PC-3 (cell line): ENCODE results near the gene CMTM3. TPM values are rescaled to one million over a fixed set of nuclear protein-coding genes. Genes with fewer than 3 reads are reported as not detected.
A peak's percentile ranks its signal among the peaks of the same experiment; 100 is the strongest.

Source experiments
- ATAC-seq: fragments of 200-7000 bp; cut with Tn5 transposase; 2 replicates; pipeline ENCODE4 v1.9.1; 2020; ENCODE audit warnings: mild to moderate bottlenecking, moderate library complexity
- BruUV-seq: library from RNA; stranded (reverse); fragments of 400-500 nt; replicated peaks from 2 replicates; lab custom pipeline; 2021; lab: Mats Ljungman, UMichigan
- CTCF ChIA-PET: fragments of 300-600 bp; sonication (Branson Sonifier 250); formaldehyde crosslinking; loops from one replicate; lab custom pipeline; 2022; ENCODE audit warnings: antibody characterized with exemption; lab: Charles Lee
- POLR2A ChIA-PET: fragments of 300-600 bp; sonication (Branson Sonifier 250); formaldehyde crosslinking; loops from one replicate; lab custom pipeline; 2022; ENCODE audit warnings: antibody characterized with exemption; ENCODE audit not compliant: unreplicated experiment; lab: Charles Lee
- DNase-seq: peaks from one replicate; pipeline ENCODE4 v3.0.0-alpha.2; 2015
- H2AFZ ChIP-seq: fragments of 300-600 bp; sonication (generic); 2 replicates; pipeline ENCODE4 v1.6.0; 2016; ENCODE audit warnings: antibody characterized with exemption, low read length
- H3F3A ChIP-seq: fragments of 300-600 bp; sonication (generic); one replicate; pipeline ENCODE4 v1.6.0; 2017; ENCODE audit warnings: antibody characterized with exemption, low read length, control low read depth, mild to moderate bottlenecking; ENCODE audit not compliant: unreplicated experiment
- H3K27ac ChIP-seq: fragments of 300-600 bp; sonication (generic); 2 replicates; pipeline ENCODE4 v1.5.1; 2016; ENCODE audit warnings: mild to moderate bottlenecking, low read length
- H3K27me3 ChIP-seq: fragments of 300-600 bp; sonication (generic); 2 replicates; pipeline ENCODE4 v1.6.1; 2016; ENCODE audit warnings: low read length, mixed read lengths
- H3K36me3 ChIP-seq: fragments of 300-600 bp; sonication (generic); 2 replicates; pipeline ENCODE4 v1.6.1; 2016; ENCODE audit warnings: low read depth, mixed run types, low read length, mixed read lengths
- H3K4me1 ChIP-seq: fragments of 300-600 bp; sonication (generic); 2 replicates; pipeline ENCODE4 v1.5.1; 2016; ENCODE audit warnings: low read length; ENCODE audit not compliant: insufficient read depth
- H3K4me2 ChIP-seq: fragments of 300-600 bp; sonication (generic); 2 replicates; pipeline ENCODE4 v1.6.0; 2016; ENCODE audit warnings: low read length
- H3K4me3 ChIP-seq: fragments of 300-600 bp; sonication (generic); 2 replicates; pipeline ENCODE4 v1.5.1; 2016; ENCODE audit warnings: mild to moderate bottlenecking, low read length, mixed read lengths
- H3K79me2 ChIP-seq: fragments of 300-600 bp; sonication (generic); 2 replicates; pipeline ENCODE4 v1.6.1; 2017; ENCODE audit warnings: low read length, mixed read lengths
- H3K9ac ChIP-seq: fragments of 300-600 bp; sonication (generic); 2 replicates; pipeline ENCODE4 v1.6.0; 2016; ENCODE audit warnings: mild to moderate bottlenecking, low read length
- H3K9me2 ChIP-seq: fragments of 300-600 bp; sonication (generic); replicated peaks from 2 replicates; pipeline ENCODE4 v1.6.1; 2016; ENCODE audit warnings: mixed run types, low read length, mixed read lengths
- H3K9me3 ChIP-seq: fragments of 300-600 bp; sonication (generic); 2 replicates; pipeline ENCODE4 v1.6.1; 2016; ENCODE audit warnings: low read length, mixed read lengths
- H4K20me1 ChIP-seq: fragments of 300-600 bp; sonication (generic); 2 replicates; pipeline ENCODE4 v1.6.1; 2016; ENCODE audit warnings: low read length, mixed read lengths
- CTCF ChIP-seq: fragments of 300-600 bp; sonication (generic); conservative IDR thresholded peaks from 2 replicates; pipeline ENCODE4 v1.5.1; 2017; ENCODE audit warnings: antibody characterized with exemption, low read depth, mild to moderate bottlenecking, low read length
- EZH2 ChIP-seq: fragments of 300-600 bp; sonication (generic); IDR thresholded peaks from one replicate; pipeline ENCODE4 v1.6.1; 2017; ENCODE audit warnings: antibody characterized with exemption, mild to moderate bottlenecking, low read length; ENCODE audit not compliant: unreplicated experiment
- EZH2phosphoT487 ChIP-seq: fragments of 300-600 bp; sonication (generic); IDR thresholded peaks from 2 replicates; pipeline ENCODE4 v1.6.1; 2018; ENCODE audit warnings: mild to moderate bottlenecking, antibody characterized with exemption, low read length, borderline replicate concordance
- intact Hi-C: fragments of 100-400 bp; cut with micrococcal nuclease; formaldehyde crosslinking; loops from 2 replicates; pipeline ENCODE4 v1.9.0; 2023
- total RNA-seq: library from RNA; depleted of rRNA; stranded (reverse); fragments of >200 nt; gene quantifications from 2 replicates; pipeline ENCODE4 v1.2.3, GENCODE V29; 2014

The CMTM3 gene
- total RNA-seq, 1 experiment from 2014 or later: 9.5 TPM

- no peak overlapping the region for H3K4me3 ChIP-seq
- DNase-seq: no peak
- no peaks in the 10 kb centered on the region for H3K9me3 ChIP-seq
- H2AFZ ChIP-seq: no peak overlapping the region
- H3K9me2 ChIP-seq: no peaks in the 10 kb centered on the region
- no peaks in the 10 kb centered on the region; the same call in 1 of the 2 replicates for H3K36me3 ChIP-seq
- BruUV-seq: no TSS peak
- H3K4me2 ChIP-seq: peak overlapping the region; percentile 38; the same call in 1 of the 2 replicates
- H3K4me1 ChIP-seq: peaks cover 26% of the 10 kb centered on the region
- ChIA-PET CTCF (interaction anchor here (0.5 kb wide), 1 partner anchor 12 kb away, joined by 3 read pairs; no protein-coding TSS in a partner anchor), POLR2A (no interaction called here)
- intact Hi-C loops: no loop called here
- H3K27me3 ChIP-seq: no peaks in the 10 kb centered on the region
- no peaks in the 10 kb centered on the region for H3K79me2 ChIP-seq
- no peak for ATAC-seq
- H3K9ac ChIP-seq: no peak overlapping the region
- TF ChIP-seq EZH2phosphoT487 (no peak), CTCF (no peak), EZH2 (no peak)
- no peaks in the 10 kb centered on the region for H4K20me1 ChIP-seq
- H3K27ac ChIP-seq: no peak overlapping the region
- H3F3A ChIP-seq: no peaks in the 10 kb centered on the region
Observed at GRCh38 chr16:66619534-66620428, 15.3 kb downstream of the CMTM3 start.

- Histone ChIP-seq H3K4me3 (no peak overlapping the region), H3K27ac (no peak overlapping the region), H3K9me3 (no peaks in the 10 kb centered on the region), H3K27me3 (no peaks in the 10 kb centered on the region), H3K36me3 (no peaks in the 10 kb centered on the region), H3F3A (no peaks in the 10 kb centered on the region), H3K9me2 (no peaks in the 10 kb centered on the region), H4K20me1 (no peaks in the 10 kb centered on the region), H3K4me1 (peaks cover 26% of the 10 kb centered on the region), H3K79me2 (no peaks in the 10 kb centered on the region), H3K9ac (no peak overlapping the region), H2AFZ (no peak overlapping the region), H3K4me2 (no peak overlapping the region)
- CTCF ChIA-PET: interaction anchor here (0.5 kb wide), 1 partner anchor 12 kb away, joined by 3 read pairs; no protein-coding TSS in a partner anchor
- BruUV-seq: no TSS peak
- TF ChIP-seq EZH2phosphoT487 (no peak), CTCF (no peak), EZH2 (no peak)
- intact Hi-C loops: no loop called here
- POLR2A ChIA-PET: no interaction called here
- DNase-seq: no peak
- no peak for ATAC-seq
Observed at GRCh38 chr16:66620429-66620795, 15.9 kb downstream of the CMTM3 start.

- intact Hi-C loops: no loop called here
- Histone ChIP-seq H3K79me2 (no peaks in the 10 kb centered on the region), H3K27ac (no peak overlapping the region), H3F3A (no peaks in the 10 kb centered on the region), H3K36me3 (no peaks in the 10 kb centered on the region), H3K4me3 (no peak overlapping the region), H3K9ac (no peak overlapping the region), H3K9me2 (no peaks in the 10 kb centered on the region), H3K4me2 (no peak overlapping the region), H2AFZ (no peak overlapping the region), H3K9me3 (no peaks in the 10 kb centered on the region), H3K4me1 (peaks cover 26% of the 10 kb centered on the region), H4K20me1 (no peaks in the 10 kb centered on the region), H3K27me3 (no peaks in the 10 kb centered on the region)
- CTCF ChIA-PET: no interaction called here
- BruUV-seq: no TSS peak
- TF ChIP-seq EZH2phosphoT487: no peak
- TF ChIP-seq CTCF: no peak
- TF ChIP-seq EZH2: no peak
- POLR2A ChIA-PET: no interaction called here
- ATAC-seq: no peak
- no peak for DNase-seq
Observed at GRCh38 chr16:66621973-66622372, 17.5 kb downstream of the CMTM3 start.
